Activated naive CD4-positive, alpha-beta T cell treated with anti-CD3 and anti-CD28 coated beads, Interleukin-2, amount 10 ng/mL, durations not matched to agents 7 days and 5 days (primary cell): ENCODE data around the gene NSMF.

Experiments used
- CTCF ChIA-PET: fragments of 350-600 bp; sonication (Branson Sonifier 250); formaldehyde crosslinking; loops from one replicate; lab custom pipeline; 2021; ENCODE audit warnings: antibody characterized with exemption; lab: Charles Lee
- DNase-seq: peaks from one replicate; pipeline ENCODE4 v3.0.0-alpha.2; 2020
- H3K27ac Mint-ChIP-seq: one replicate; pipeline ENCODE4 v1.8.0; 2021; ENCODE audit warnings: mild to moderate bottlenecking, moderate library complexity, mixed read lengths
- H3K27me3 Mint-ChIP-seq: one replicate; pipeline ENCODE4 v1.8.0; 2021; ENCODE audit warnings: mild to moderate bottlenecking, mixed read lengths
- H3K36me3 Mint-ChIP-seq: one replicate; pipeline ENCODE4 v1.8.0; 2021; ENCODE audit warnings: mixed read lengths
- H3K4me1 Mint-ChIP-seq: one replicate; pipeline ENCODE4 v1.8.0; 2021; ENCODE audit warnings: mixed read lengths
- H3K4me3 Mint-ChIP-seq: one replicate; pipeline ENCODE4 v1.8.0; 2021; ENCODE audit warnings: mild to moderate bottlenecking, moderate library complexity, mixed read lengths
- H3K9me3 Mint-ChIP-seq: one replicate; pipeline ENCODE4 v1.8.0; 2021; ENCODE audit warnings: mixed read lengths

Gene NSMF

DNA sequence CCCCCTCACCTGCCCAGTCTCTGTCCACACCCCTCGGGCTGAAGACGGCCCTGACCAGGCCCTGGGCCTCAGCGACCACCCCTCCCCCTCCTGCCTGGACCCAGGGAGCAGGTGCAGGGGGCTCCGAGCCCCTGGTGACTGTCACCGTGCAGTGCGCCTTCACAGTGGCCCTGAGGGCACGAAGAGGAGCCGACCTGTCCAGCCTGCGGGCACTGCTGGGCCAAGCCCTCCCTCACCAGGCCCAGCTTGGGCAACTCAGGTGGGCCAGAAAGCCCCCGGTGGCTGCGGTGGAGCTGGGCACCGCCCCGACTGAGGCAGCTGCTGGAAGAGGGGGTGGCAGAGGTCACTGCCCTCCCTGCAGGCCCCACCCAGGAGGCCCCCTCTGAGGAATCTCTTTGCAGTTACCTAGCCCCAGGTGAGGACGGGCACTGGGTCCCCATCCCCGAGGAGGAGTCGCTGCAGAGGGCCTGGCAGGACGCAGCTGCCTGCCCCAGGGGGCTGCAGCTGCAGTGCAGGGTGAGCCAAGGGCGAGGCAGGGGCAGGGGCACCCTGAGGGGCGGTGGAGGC, 25.7 kb downstream of the NSMF start:
- CTCF ChIA-PET, result interaction anchor here (1.3 kb wide), 1 partner anchor 10 kb away, joined by 3 read pairs; no protein-coding TSS in a partner anchor
- no peaks in the 10 kb centered on the region for H3K36me3 Mint-ChIP-seq
- no peak for DNase-seq
- H3K4me1 Mint-ChIP-seq, result no peaks in the 10 kb centered on the region
- H3K27ac Mint-ChIP-seq, result no peak overlapping the region
- no peak overlapping the region for H3K4me3 Mint-ChIP-seq
- no peaks in the 10 kb centered on the region for H3K9me3 Mint-ChIP-seq
- no peaks in the 10 kb centered on the region for H3K27me3 Mint-ChIP-seq

DNA sequence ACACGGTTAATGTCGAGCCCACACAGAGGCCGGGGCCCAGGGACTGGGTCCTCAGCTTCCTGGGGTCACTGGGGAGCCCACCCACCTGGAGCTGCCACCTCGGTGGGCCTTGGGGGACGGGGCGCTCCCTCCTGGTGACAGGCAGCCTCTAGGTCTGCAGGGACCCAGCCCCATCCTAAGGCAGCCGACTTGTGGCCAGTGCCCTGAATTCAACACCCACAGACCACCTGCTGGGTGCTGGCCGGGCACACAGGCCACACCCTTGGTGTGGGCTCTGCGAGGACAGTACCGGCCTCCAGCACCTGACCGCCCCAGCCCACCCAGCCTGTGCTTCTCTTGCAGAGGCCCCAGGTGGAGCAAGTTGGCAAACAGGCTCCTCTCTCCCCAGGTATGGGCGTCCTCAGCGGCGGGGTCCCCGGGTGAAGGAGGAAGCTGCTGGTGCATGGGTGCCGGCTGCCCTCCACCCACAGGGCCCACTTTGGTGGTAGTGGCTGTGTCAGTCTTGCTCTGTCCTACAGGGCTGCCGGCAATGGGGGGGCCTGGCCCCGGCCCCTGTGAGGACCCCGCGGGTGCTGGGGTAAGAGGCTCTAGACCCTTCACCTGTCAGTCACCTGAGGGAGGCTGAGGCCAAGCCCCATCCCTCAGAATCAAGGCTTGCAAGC, 26.3 kb downstream of the NSMF start:
- Mint-ChIP-seq H3K4me1 (no peaks in the 10 kb centered on the region), H3K4me3 (no peak overlapping the region), H3K36me3 (no peaks in the 10 kb centered on the region), H3K9me3 (no peaks in the 10 kb centered on the region), H3K27me3 (no peaks in the 10 kb centered on the region), H3K27ac (no peak overlapping the region)
- CTCF ChIA-PET, result interaction anchor here (1.4 kb wide), 1 partner anchor 10 kb away, joined by 5 read pairs; no protein-coding TSS in a partner anchor
- no peak for DNase-seq

DNA sequence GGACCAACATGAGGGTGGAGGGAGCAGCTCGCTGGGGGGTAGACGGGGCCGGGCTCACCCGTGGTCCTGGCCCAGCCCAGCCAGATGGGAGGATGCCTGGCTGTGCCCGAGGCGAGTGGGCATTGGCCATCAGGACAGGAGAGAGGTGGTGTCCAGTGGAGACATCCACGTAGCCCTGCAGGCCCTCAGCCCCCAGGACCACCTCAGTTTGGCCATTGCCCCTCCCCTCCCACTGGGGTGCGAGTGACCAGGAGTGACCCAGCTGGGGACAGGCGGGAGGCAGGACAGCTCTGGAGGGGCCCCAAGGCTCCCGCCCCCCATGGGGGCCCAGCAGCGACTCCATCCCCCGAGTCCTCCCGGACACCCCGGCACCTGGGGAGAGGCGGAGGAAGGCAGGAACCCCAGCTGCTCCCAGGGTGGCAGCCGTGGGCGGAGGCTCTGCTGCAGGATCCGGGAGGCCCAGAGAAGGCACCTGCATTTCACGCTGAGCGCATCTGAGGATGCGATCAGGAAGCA, 27.7 kb downstream of the NSMF start:
- Mint-ChIP-seq H3K4me1 (no peaks in the 10 kb centered on the region), H3K36me3 (no peaks in the 10 kb centered on the region), H3K9me3 (no peaks in the 10 kb centered on the region), H3K27ac (no peak overlapping the region), H3K4me3 (no peak overlapping the region), H3K27me3 (peaks cover under 1% of the 10 kb centered on the region)
- CTCF ChIA-PET, result interaction anchor here (1.4 kb wide), 1 partner anchor 11 kb away, joined by 5 read pairs; no protein-coding TSS in a partner anchor
- no peak for DNase-seq

DNA sequence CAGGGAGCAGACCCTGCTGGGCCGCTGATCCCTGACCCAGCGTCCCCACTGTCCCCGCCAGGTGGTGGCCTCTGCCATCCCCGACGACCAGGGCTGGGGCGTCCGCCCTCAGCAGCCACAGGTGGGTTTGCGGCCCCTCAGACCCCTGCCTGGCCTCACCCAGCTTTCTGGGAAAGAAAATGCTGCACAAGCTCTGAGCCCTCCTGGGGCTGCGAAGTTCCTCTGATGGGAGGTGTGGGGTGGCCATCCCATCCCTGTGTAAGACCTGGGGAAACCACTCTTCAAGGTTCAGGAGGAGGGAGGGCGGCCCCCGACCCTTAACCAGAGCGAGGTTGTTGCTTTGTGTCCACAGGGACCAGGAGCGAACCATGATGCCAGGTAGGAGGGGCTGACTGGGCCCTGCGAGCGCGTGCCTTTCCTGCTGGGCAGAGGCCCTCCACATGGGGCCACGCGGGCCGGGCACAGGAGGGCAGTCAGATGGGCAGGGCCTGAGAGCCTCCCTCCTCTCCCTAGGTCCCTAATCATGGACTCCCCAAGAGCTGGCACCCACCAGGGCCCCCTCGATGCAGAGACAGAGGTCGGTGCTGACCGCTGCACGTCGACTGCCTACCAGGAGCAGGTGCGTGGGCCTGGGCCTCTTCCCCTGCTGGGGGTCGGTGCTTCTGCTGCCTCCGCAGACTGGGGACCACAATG, 28.3 kb downstream of the NSMF start:
- H3K27ac Mint-ChIP-seq, result no peak overlapping the region
- peaks cover 4% of the 10 kb centered on the region for H3K27me3 Mint-ChIP-seq
- no peak overlapping the region for H3K4me3 Mint-ChIP-seq
- no peaks in the 10 kb centered on the region for H3K4me1 Mint-ChIP-seq
- no peaks in the 10 kb centered on the region for H3K9me3 Mint-ChIP-seq
- no peaks in the 10 kb centered on the region for H3K36me3 Mint-ChIP-seq
- CTCF ChIA-PET, result interaction anchor here (1.4 kb wide), 1 partner anchor 12 kb away, joined by 5 read pairs; no protein-coding TSS in a partner anchor
- no peak for DNase-seq

DNA sequence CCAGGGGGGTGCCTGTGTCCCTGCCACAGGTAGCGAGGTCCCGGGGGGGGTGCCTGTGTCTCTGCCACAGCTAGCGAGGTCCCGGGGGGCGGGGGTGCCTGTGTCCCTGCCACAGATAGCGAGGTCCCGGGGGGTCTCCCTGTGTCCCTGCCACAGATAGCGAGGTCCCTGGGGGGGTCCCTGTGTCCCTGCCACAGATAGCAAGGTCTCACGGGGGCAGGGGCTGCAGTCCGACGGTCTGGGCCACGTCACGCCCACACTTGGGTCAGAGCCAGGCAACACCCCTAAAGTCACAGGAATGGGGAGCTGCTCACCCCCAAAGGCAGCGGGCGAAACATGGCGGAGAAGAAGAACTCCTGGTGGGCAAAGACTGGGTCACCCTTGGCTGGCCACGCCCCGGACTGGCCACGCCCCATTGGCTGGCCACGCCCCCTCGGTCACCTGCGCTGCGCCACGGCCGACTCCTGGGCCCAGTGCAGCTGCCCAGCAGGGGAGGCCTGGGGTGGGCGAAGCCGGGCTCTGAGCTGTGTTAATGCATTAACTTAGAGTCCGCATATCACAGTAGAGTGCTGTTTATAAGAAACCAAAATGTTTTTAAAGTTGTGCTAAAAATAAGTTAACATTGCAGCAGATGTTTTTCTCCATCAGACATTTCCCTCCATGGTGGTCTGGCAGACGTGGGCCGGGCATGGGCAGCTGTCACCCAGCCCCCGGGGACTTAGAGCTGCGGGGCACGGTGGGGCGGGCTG, 29.0 kb downstream of the NSMF start:
- Mint-ChIP-seq H3K9me3 (no peaks in the 10 kb centered on the region), H3K4me1 (no peaks in the 10 kb centered on the region), H3K27me3 (peaks cover 9% of the 10 kb centered on the region), H3K36me3 (no peaks in the 10 kb centered on the region), H3K4me3 (no peak overlapping the region), H3K27ac (no peak overlapping the region)
- CTCF ChIA-PET, result no interaction called here
- no peak for DNase-seq

DNA sequence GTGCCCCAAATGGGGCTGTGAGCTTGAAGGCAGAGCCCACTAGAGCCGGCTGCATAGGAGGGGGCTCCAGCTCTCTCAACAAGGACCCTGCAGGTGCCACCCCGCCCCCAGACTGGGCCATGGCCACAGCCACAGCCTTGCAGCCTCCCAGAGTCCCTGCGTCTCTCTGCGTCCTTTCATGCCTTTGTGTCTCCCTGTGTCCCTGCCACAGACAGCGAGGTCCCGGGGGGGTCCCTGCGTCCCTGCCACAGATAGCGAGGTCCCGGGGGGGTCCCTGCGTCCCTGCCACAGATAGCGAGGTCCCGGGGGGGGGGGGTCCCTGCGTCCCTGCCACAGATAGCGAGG, 29.6 kb downstream of the NSMF start:
- no peak for DNase-seq
- Mint-ChIP-seq H3K27me3 (peaks cover 16% of the 10 kb centered on the region), H3K27ac (no peak overlapping the region), H3K4me3 (no peak overlapping the region), H3K36me3 (no peaks in the 10 kb centered on the region), H3K4me1 (peaks cover 1% of the 10 kb centered on the region), H3K9me3 (no peaks in the 10 kb centered on the region)
- CTCF ChIA-PET, result no interaction called here

DNA sequence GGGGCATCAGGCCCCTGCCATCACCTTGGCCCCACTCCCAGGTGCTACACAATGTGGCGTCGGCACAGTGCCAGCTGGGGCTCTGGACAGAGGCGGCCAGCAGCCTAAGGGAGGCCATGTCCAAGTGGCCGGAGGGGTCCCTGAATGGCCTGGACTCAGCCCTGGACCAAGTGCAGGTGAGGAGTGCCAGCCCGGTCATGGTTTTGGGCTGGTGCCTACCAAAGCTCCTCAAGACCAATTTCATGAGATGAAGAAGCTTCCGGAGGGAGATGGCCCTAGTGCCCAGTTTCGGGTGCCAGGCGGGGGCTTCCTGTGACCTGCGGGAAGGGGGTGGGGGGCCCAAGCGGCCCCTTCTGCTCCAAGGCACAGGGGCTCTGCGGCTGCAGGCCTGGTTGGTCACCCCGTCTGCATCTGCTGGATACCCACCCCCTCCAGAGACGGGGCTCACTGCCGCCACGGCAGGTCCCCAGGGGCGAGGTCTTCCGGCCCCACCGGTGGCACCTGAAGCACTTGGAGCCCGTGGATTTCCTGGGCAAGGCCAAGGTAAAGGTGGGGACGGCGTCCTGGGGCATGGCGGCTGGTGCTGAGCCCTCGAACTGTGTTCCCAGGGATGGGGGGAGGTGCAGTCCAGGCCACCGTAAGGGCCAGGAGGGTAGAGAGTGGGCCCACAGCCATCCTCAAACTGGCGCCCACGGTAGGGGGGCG, 30.1 kb downstream of the NSMF start:
- H3K4me1 Mint-ChIP-seq, result peaks cover 3% of the 10 kb centered on the region
- CTCF ChIA-PET, result no interaction called here
- no peak overlapping the region for H3K27ac Mint-ChIP-seq
- no peaks in the 10 kb centered on the region for H3K36me3 Mint-ChIP-seq
- no peak overlapping the region for H3K4me3 Mint-ChIP-seq
- peaks cover 21% of the 10 kb centered on the region for H3K27me3 Mint-ChIP-seq
- DNase-seq, result no peak
- no peaks in the 10 kb centered on the region for H3K9me3 Mint-ChIP-seq

DNA sequence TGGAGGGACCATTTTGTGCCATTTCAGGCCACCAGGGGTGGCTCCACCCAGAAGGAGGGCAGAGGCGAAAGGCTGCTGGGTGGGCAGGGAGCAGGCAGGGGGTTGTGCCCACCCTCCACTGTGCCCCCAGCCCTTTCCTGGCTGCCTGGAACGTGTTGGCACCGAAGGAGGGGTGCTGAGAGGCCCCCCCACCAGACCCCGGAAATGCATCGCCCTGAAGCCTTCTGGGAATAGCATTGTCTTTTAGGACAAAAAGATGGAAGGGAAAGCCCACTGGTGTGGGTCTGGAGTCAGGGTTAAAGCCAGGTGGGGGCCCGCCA, 30.9 kb downstream of the NSMF start:
- Mint-ChIP-seq H3K27me3 (peaks cover 24% of the 10 kb centered on the region), H3K27ac (no peak overlapping the region), H3K4me1 (peaks cover 3% of the 10 kb centered on the region), H3K36me3 (no peaks in the 10 kb centered on the region), H3K9me3 (no peaks in the 10 kb centered on the region), H3K4me3 (no peak overlapping the region)
- CTCF ChIA-PET, result no interaction called here
- DNase-seq, result no peak

DNA sequence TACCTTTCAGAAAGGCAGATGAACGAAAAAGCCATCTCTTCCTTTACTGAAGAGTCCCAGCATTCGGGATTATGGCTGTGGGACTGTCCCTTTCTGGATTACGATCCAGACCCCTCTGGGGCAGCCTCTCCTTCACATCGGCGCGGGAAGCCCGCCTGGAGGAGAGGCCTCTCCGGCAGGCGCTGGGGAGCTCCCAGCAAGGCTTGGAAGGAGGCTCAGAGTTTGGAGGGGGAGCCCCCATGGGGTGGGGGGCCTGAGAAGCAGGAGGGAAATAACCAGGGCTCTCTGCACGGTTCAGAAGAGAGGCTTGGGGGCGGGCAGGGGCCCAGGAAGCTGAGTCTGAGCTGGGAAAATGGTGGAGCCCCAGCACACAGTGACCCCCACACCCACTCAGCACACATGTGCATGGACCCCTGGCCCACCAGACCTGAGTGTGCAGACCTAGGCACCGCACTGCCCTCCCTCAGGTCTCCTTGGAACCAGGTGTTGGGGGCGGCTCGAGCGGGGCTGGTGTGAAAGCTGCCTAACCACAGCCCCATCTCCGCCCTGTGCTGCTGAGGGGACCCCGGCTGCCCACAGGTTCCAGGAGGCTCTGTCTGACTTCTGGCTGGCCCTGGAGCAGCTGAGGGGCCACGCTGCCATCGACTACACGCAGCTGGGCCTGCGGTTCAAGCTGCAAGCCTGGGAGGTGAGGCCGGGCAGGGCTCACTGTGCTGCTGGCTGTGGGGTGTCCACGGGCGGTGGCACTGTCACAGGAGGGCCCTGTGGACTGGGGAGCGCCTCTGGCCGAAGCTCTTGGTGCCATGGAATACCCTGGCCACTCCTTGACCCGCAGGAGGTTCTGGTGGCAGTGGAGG, 31.5 kb downstream of the NSMF start:
- peaks cover 3% of the 10 kb centered on the region for H3K4me1 Mint-ChIP-seq
- H3K27ac Mint-ChIP-seq, result no peak overlapping the region
- H3K9me3 Mint-ChIP-seq, result no peaks in the 10 kb centered on the region
- peaks cover 24% of the 10 kb centered on the region for H3K27me3 Mint-ChIP-seq
- H3K4me3 Mint-ChIP-seq, result no peak overlapping the region
- DNase-seq, result no peak
- CTCF ChIA-PET, result no interaction called here
- no peaks in the 10 kb centered on the region for H3K36me3 Mint-ChIP-seq

DNA sequence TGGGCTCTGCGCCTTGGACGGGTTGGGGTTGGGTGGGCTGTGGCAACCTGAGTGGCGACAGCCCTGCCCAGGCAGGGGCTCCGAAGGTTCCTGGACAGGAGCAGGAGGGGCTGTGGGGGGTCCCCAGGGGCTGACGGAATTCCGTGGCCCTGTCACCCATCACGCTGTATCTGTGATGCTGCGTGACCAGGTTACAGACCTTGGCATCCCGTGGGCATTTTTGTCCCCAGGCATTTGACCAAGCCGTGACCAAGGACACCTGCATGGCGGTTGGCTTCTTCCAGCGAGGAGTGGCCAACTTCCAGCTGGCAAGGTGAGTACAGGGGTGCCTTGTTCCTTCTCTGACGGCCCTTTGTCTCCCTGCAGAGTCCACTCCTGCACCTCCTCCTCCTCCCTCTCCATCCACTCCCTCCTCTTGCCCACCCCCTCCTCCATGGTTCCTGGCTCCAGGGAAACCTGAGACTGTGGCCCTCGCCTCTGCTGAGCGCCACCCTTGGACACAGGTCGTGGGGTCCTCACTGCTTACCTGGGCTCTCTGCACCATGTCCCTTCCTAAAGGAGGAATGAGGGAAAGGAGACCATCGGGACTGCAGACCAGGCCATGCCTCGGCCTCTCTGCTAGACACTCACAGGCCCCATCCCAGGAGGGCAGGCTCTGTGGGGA, 33.0 kb downstream of the NSMF start:
- Mint-ChIP-seq H3K9me3 (no peaks in the 10 kb centered on the region), H3K4me3 (no peak overlapping the region), H3K36me3 (peaks cover 5% of the 10 kb centered on the region), H3K27ac (no peak overlapping the region), H3K27me3 (peaks cover 24% of the 10 kb centered on the region), H3K4me1 (peaks cover 14% of the 10 kb centered on the region)
- CTCF ChIA-PET, result no interaction called here
- DNase-seq, result no peak

DNA sequence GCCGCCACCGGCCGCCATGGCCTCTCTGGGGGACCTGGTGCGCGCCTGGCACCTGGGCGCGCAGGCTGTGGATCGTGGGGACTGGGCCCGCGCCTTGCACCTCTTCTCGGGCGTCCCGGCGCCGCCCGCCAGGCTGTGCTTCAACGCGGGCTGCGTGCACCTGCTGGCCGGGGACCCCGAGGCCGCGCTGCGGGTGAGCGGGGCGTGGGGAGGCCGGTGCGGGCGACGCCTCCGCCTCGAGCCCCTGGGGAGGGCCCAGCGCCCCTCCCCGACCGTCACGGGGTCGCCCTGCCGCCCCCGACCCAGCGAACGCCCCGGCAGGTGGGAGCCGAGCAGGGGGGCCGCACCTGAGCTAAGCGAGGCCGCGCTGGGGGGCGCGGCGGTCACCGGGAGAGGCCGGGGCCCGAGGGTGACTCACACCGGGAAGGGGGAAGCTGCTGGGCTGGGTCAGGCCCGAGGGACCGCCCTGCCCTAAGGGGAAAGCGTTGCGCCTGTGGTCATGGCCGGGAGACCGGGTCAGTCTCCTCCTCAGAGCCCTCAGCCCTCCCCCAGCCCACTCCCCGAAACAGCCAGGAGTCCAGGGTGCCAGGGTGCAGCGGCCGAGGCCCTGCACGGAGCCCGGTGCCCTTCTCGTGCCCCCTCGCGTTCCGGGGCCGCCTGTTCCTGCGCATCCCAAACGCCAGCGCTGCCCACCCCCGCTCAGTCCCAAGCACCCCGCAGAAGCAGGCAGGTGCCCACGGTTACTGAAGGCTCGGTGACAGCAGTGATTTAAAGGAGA, 35.4 kb downstream of the NSMF start:
- peaks cover 16% of the 10 kb centered on the region for H3K4me1 Mint-ChIP-seq
- no peaks in the 10 kb centered on the region for H3K9me3 Mint-ChIP-seq
- H3K27ac Mint-ChIP-seq, result no peak overlapping the region
- peaks cover 24% of the 10 kb centered on the region for H3K27me3 Mint-ChIP-seq
- H3K36me3 Mint-ChIP-seq, result peaks cover 5% of the 10 kb centered on the region
- DNase-seq, result no peak
- H3K4me3 Mint-ChIP-seq, result peak overlapping the region; percentile 26
- CTCF ChIA-PET, result interaction anchor here (0.9 to 1.7 kb wide), 2 partner anchors 38 to 68 kb away, joined by 4 read pairs; no protein-coding TSS in a partner anchor
